GM21528 (cell line): ENCODE results near the gene C3orf20.

Experiments used
- ATAC-seq: cut with Tn5 transposase; IDR thresholded peaks from one replicate; pipeline ENCODE4 v1.9.1; 2021; ENCODE audit warnings: mild to moderate bottlenecking, moderate library complexity; ENCODE audit not compliant: unreplicated experiment, low FRiP score

C3orf20 gene

GRCh38 chr3:14769544-14770325 lies 94.8 kb downstream of the C3orf20 start:
- no peak for ATAC-seq

GRCh38 chr3:14770591-14770990 lies 95.7 kb downstream of the C3orf20 start:
- ATAC-seq = no peak

GRCh38 chr3:14771593-14772497 lies 96.9 kb downstream of the C3orf20 start:
- no peak for ATAC-seq

- ATAC-seq = no peak
Measured at GRCh38 chr3:14772533-14773138, 97.7 kb downstream of the C3orf20 start.

- no peak for ATAC-seq
Measured at GRCh38 chr3:14773281-14773680, 98.3 kb downstream of the C3orf20 start.

GRCh38 chr3:14773691-14774128 lies 98.8 kb downstream of the C3orf20 start:
- ATAC-seq = no peak

- ATAC-seq = no peak
Measured at GRCh38 chr3:14774431-14774830, 99.5 kb downstream of the C3orf20 start.

- no peak for ATAC-seq
Measured at GRCh38 chr3:14775011-14775410, 100.1 kb downstream of the C3orf20 start.

GRCh38 chr3:14775563-14775962 lies 100.6 kb downstream of the C3orf20 start:
- no peak for ATAC-seq

- ATAC-seq = no peak
Measured at GRCh38 chr3:14779069-14779685, 104.2 kb downstream of the C3orf20 start.

- ATAC-seq = peak; percentile 80
Measured at GRCh38 chr3:14780927-14781507, 106.1 kb downstream of the C3orf20 start.

- ATAC-seq = no peak
Measured at GRCh38 chr3:14783480-14784086, 108.6 kb downstream of the C3orf20 start.

GRCh38 chr3:14784087-14784681 lies 109.2 kb downstream of the C3orf20 start:
- no peak for ATAC-seq

- ATAC-seq = no peak
Measured at GRCh38 chr3:14785207-14786155, 110.5 kb downstream of the C3orf20 start.

- no peak for ATAC-seq
Measured at GRCh38 chr3:14786369-14786768, 111.4 kb downstream of the C3orf20 start.

- no peak for ATAC-seq
Measured at GRCh38 chr3:14787630-14788029, 112.7 kb downstream of the C3orf20 start.

GRCh38 chr3:14788644-14789043 lies 113.7 kb downstream of the C3orf20 start:
- no peak for ATAC-seq

GRCh38 chr3:14789221-14789620 lies 114.3 kb downstream of the C3orf20 start:
- no peak for ATAC-seq
